ENCODE measurements around the gene SLC6A9. TPM values are rescaled to one million over a fixed set of nuclear protein-coding genes. Genes with fewer than 3 reads are reported as not detected.
A peak's percentile ranks its signal among the peaks of the same experiment; 100 is the strongest.

SLC6A9 gene
- total RNA-seq, 1 donor from 2014 or later = 29.4 TPM

DNA sequence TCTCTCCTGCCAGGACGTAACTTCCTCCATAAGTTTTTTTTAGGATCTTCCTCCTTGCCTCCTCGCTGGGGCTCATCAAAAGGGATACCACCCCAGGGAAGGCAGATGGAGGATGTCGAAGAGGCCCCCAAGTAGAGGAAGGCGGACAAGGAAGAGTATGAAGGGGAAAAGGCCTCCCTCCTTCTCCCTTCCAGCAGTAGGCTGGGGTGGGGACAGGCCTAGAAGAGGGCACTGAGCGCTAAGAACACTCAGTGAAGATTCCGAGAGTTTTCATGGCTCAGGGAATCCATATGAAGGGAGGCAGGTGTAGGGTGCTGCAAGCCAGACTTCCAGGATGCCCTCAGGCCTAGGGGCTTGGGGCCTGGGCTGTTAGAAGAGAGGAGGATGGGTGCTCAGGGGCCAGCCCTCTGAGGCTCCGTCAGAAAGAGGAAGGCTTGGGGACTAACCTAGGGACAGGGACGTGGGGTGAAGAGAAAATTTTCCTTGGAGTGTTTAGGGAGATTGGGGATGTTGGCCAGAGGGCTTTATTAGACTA is 1.8 kb upstream of the SLC6A9 start:
- DNase-seq (ENCODE audit: low spot score, unreplicated experiment) = no peak
- Mint-ChIP-seq H3K4me1 (ENCODE audit: low read depth) (peaks cover 30% of the 10 kb centered on the region), H3K9me3 (ENCODE audit: low read depth) (no peaks in the 10 kb centered on the region), H3K27me3 (no peaks in the 10 kb centered on the region), H3K4me3 (ENCODE audit: low read depth) (no peak overlapping the region), H3K36me3 (ENCODE audit: insufficient read depth) (no peaks in the 10 kb centered on the region), H3K27ac (no peak overlapping the region)
- TF ChIP-seq, protein P1, sequence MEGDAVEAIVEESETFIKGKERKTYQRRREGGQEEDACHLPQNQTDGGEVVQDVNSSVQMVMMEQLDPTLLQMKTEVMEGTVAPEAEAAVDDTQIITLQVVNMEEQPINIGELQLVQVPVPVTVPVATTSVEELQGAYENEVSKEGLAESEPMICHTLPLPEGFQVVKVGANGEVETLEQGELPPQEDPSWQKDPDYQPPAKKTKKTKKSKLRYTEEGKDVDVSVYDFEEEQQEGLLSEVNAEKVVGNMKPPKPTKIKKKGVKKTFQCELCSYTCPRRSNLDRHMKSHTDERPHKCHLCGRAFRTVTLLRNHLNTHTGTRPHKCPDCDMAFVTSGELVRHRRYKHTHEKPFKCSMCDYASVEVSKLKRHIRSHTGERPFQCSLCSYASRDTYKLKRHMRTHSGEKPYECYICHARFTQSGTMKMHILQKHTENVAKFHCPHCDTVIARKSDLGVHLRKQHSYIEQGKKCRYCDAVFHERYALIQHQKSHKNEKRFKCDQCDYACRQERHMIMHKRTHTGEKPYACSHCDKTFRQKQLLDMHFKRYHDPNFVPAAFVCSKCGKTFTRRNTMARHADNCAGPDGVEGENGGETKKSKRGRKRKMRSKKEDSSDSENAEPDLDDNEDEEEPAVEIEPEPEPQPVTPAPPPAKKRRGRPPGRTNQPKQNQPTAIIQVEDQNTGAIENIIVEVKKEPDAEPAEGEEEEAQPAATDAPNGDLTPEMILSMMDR (IDR thresholded peaks at IDR 0.05; ENCODE audit: unreplicated experiment) = no peak

DNA sequence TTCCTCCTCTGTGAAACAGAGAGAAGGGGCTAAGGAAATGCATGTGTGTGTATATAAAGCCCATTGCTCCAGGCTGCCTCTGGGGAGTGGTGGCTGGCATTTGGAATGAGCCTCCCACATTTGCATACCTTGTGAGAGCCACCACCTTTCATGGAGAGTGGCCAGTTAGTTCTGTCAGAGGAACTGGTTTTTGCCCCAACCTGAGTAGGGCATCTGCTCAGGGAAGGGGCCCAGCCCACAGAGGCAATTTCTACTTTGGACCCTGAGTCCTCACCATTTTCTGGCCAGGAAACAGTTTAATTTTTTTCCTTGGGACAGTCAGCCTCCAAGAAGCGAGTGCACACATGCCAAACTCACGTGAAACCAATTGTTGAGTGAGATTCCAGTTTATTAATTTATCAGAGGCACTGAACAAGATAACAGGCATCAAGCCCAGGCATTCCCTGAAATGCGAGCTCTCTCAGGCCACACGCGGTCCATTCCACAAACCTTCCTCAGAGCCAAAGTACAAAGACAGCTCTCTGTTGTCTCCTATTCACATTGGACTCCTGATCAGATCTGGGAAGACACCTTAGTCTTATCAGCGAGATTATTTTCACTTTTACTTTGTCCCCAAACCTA is 1.0 kb upstream of the SLC6A9 start:
- peaks cover 28% of the 10 kb centered on the region for H3K4me1 Mint-ChIP-seq (ENCODE audit: low read depth)
- peak overlapping the region; percentile 87 for H3K4me3 Mint-ChIP-seq (ENCODE audit: low read depth)
- no peaks in the 10 kb centered on the region for H3K9me3 Mint-ChIP-seq (ENCODE audit: low read depth)
- DNase-seq (ENCODE audit: low spot score, unreplicated experiment) = no peak
- H3K36me3 Mint-ChIP-seq (ENCODE audit: insufficient read depth) = no peaks in the 10 kb centered on the region
- H3K27me3 Mint-ChIP-seq = no peaks in the 10 kb centered on the region
- TF ChIP-seq, protein P1 (IDR thresholded peaks at IDR 0.05; ENCODE audit: unreplicated experiment) = no peak
- H3K27ac Mint-ChIP-seq = peak overlapping the region; percentile 97

DNA sequence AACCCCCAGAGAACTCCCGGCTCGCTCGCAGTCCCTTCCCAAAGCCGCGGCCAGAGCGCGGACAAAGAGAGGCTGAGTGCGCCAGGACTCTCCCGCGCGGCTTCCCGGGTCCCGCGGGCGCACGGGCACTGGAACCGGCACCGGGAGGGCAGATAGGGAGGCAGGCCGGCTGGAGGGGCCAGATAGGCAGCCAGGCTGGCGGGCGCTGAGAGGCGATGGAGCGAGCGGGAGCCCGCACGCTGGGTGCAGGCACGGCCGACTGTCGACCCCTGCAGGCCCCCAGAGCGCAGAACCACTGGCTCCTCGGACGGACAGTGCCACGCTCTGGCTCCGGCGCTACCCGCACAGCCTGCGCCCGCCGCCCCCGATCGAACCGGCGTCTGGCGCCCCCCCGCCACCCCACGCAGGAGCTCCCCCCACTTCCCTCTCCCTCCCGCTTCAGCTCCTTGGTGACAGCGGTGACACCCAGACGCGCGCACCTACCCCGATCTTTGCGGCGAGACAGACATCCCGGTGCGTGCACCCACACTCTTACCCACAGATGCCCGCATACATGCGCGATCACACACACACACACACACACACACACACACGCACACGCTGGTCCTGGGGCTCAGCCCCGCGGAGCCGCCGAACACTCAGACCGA is 534 bp downstream of the SLC6A9 start:
- DNase-seq (ENCODE audit: low spot score, unreplicated experiment) = peak; percentile 62
- H3K4me3 Mint-ChIP-seq (ENCODE audit: low read depth) = peak overlapping the region; percentile 87

DNA sequence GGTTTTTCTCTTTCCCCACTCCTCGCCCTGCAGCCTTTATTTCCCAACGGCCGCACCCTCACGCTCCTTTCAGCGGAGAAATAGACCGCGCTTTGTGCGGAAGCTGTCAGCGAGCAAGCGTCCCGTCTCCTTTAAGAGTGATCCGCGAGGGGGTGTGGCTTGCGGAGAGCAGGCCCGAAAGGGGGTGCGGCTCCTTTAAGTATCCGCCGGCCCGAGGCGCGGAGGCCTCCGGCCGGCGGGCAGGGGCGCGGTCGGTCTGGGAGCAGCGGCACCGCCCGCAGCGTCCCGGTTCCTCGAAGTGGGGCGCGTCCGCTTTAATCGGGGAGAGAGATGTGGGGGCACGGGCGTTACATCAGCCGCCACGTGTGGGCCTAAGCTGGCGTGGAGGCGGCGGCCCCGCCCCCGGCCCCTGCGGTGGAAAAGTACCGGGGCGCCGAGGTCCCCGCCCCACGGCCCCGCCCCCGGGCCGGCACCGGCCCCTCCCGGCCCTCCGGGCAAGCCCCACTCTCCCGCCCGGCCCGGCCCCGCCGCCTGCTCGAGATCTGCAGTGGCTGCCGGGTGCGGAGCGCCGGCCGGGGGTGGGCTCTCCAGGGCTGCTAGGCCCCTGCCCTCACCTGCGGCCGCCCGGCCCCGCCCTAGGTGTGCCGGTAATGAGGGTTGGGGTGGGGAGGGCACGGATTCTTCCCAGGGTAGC is 1.2 kb downstream of the SLC6A9 start:
- no peaks in the 10 kb centered on the region for H3K27me3 Mint-ChIP-seq
- peak overlapping the region; percentile 97 for H3K27ac Mint-ChIP-seq
- TF ChIP-seq, protein P1 (IDR thresholded peaks at IDR 0.05; ENCODE audit: unreplicated experiment) = no peak
- peak overlapping the region; percentile 90 for H3K4me3 Mint-ChIP-seq (ENCODE audit: low read depth)
- H3K4me1 Mint-ChIP-seq (ENCODE audit: low read depth) = peaks cover 19% of the 10 kb centered on the region
- H3K9me3 Mint-ChIP-seq (ENCODE audit: low read depth) = no peaks in the 10 kb centered on the region
- peak; percentile 71 for DNase-seq (ENCODE audit: low spot score, unreplicated experiment)
- H3K36me3 Mint-ChIP-seq (ENCODE audit: insufficient read depth) = no peaks in the 10 kb centered on the region

More for the DNA sequence above, 534 bp downstream of the SLC6A9 start:
- Mint-ChIP-seq H3K27me3 (no peaks in the 10 kb centered on the region), H3K27ac (peak overlapping the region; percentile 97), H3K9me3 (ENCODE audit: low read depth) (no peaks in the 10 kb centered on the region), H3K36me3 (ENCODE audit: insufficient read depth) (no peaks in the 10 kb centered on the region), H3K4me1 (ENCODE audit: low read depth) (peaks cover 19% of the 10 kb centered on the region)
- TF ChIP-seq, protein P1 (IDR thresholded peaks at IDR 0.05; ENCODE audit: unreplicated experiment) = peak; percentile 55

DNA sequence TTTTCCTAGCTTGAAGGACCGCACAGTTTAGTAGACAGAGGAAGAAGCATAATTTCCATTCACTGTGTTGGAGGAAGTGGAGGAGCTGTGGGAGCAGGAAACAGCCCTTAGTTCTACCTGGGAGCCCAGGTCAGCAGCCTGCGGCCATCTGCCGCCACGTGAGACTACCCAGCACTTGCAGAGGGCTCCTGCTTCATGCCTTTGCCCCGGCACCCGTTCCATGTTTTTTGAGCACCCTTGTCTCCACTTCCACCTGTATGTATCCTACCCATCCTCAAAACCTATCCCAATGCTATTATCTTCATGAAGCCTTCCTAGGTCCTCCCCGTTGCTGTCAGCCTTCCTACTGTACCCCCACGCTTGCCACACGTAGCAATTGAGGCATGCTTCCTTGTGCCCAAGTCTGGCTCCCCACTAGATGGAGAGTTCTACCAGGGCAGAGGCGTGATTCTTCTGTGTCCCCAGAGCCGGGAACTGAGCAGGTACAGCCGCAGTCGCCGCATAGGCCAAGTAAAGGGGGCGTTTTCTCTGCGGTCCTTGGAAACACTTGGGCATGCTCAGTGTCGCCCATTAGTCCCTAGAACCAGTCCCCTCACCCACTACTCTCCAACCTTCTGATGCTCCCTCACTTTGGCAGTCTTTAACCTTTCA is 1.9 kb downstream of the SLC6A9 start:
- H3K4me1 Mint-ChIP-seq (ENCODE audit: low read depth) = peaks cover 19% of the 10 kb centered on the region
- TF ChIP-seq, protein P1 (IDR thresholded peaks at IDR 0.05; ENCODE audit: unreplicated experiment) = no peak
- H3K4me3 Mint-ChIP-seq (ENCODE audit: low read depth) = peak overlapping the region; percentile 90
- H3K27me3 Mint-ChIP-seq = no peaks in the 10 kb centered on the region
- no peaks in the 10 kb centered on the region for H3K9me3 Mint-ChIP-seq (ENCODE audit: low read depth)
- H3K27ac Mint-ChIP-seq = peak overlapping the region; percentile 97
- H3K36me3 Mint-ChIP-seq (ENCODE audit: insufficient read depth) = peaks cover 2% of the 10 kb centered on the region
- no peak for DNase-seq (ENCODE audit: low spot score, unreplicated experiment)
